SK-N-SH (cell line): ENCODE data around the gene CADM2.

Experiments used
- EZH2phosphoT487 ChIP-seq: fragments of 200-600 bp; sonication (generic); IDR thresholded peaks from 2 replicates; pipeline ENCODE4 v1.6.1; 2017; ENCODE audit warnings: low read depth, mixed run types, mild to moderate bottlenecking, antibody characterized with exemption, moderate library complexity, borderline replicate concordance
- NFIC ChIP-seq: IDR thresholded peaks from 2 replicates; pipeline ENCODE4 v1.4.0; 2012; ENCODE audit warnings: borderline replicate concordance
- NRF1 ChIP-seq: IDR thresholded peaks from 2 replicates; pipeline ENCODE4 v1.6.1; 2012; ENCODE audit warnings: low read depth, mild to moderate bottlenecking, low read length
- POLR2AphosphoS5 ChIP-seq: IDR thresholded peaks from 2 replicates; pipeline ENCODE4 v1.6.1; 2012; ENCODE audit warnings: low read depth, low read length
- RFX5 ChIP-seq: IDR thresholded peaks from 2 replicates; pipeline ENCODE4 v1.6.1; 2012; ENCODE audit warnings: mild to moderate bottlenecking, improper control_type of control experiment, low read length
- TAF1 ChIP-seq: IDR thresholded peaks from 2 replicates; pipeline ENCODE4 v1.6.1; 2012; ENCODE audit warnings: low read depth, mild to moderate bottlenecking, low read length, moderate library complexity, borderline replicate concordance
- TF ChIP-seq, protein P1 (sequence below): fragments of 200-600 bp; sonication (generic); IDR thresholded peaks from 2 replicates; pipeline ENCODE4 v1.6.1; 2017; ENCODE audit warnings: antibody characterized with exemption, mild to moderate bottlenecking, moderate library complexity
- TF ChIP-seq, protein P2 (sequence below): IDR thresholded peaks from 2 replicates; pipeline ENCODE4 v1.4.0; 2012; ENCODE audit warnings: low read depth, borderline replicate concordance

- TF ChIP-seq, protein P1, sequence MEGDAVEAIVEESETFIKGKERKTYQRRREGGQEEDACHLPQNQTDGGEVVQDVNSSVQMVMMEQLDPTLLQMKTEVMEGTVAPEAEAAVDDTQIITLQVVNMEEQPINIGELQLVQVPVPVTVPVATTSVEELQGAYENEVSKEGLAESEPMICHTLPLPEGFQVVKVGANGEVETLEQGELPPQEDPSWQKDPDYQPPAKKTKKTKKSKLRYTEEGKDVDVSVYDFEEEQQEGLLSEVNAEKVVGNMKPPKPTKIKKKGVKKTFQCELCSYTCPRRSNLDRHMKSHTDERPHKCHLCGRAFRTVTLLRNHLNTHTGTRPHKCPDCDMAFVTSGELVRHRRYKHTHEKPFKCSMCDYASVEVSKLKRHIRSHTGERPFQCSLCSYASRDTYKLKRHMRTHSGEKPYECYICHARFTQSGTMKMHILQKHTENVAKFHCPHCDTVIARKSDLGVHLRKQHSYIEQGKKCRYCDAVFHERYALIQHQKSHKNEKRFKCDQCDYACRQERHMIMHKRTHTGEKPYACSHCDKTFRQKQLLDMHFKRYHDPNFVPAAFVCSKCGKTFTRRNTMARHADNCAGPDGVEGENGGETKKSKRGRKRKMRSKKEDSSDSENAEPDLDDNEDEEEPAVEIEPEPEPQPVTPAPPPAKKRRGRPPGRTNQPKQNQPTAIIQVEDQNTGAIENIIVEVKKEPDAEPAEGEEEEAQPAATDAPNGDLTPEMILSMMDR: no peak
- no peak for TF ChIP-seq EZH2phosphoT487
- TF ChIP-seq RFX5: no peak
- no peak for TF ChIP-seq NRF1
- TF ChIP-seq POLR2AphosphoS5: no peak
- TF ChIP-seq, protein P2, sequence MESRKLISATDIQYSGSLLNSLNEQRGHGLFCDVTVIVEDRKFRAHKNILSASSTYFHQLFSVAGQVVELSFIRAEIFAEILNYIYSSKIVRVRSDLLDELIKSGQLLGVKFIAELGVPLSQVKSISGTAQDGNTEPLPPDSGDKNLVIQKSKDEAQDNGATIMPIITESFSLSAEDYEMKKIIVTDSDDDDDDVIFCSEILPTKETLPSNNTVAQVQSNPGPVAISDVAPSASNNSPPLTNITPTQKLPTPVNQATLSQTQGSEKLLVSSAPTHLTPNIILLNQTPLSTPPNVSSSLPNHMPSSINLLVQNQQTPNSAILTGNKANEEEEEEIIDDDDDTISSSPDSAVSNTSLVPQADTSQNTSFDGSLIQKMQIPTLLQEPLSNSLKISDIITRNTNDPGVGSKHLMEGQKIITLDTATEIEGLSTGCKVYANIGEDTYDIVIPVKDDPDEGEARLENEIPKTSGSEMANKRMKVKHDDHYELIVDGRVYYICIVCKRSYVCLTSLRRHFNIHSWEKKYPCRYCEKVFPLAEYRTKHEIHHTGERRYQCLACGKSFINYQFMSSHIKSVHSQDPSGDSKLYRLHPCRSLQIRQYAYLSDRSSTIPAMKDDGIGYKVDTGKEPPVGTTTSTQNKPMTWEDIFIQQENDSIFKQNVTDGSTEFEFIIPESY: no peak
- no peak for TF ChIP-seq TAF1
- no peak for TF ChIP-seq NFIC
These were observed 750.6 kb downstream of the CADM2 start for GRCh38 chr3:85709346-85709892.
